Natural killer cell (primary cell): ENCODE data around the gene ARAF. TPM values are rescaled to one million over a fixed set of nuclear protein-coding genes. Genes with fewer than 3 reads are reported as not detected.

Experiments used
- ATAC-seq, 3 donors: fragments of 150-1000 bp in 2 of 3; fragments of 200-7000 bp in 1 of 3; cut with Tn5 transposase; 1 replicate in 1 of 3; 2 replicates in 2 of 3; pipeline ENCODE4 v1.10.0; 2021; ENCODE audit warnings: mild to moderate bottlenecking in 2 of 3, moderate library complexity in 2 of 3
- DNase-seq, 2 donors: peaks; one replicate each; pipeline versions ENCODE4 v3.0.0 to v3.0.0-alpha.2; 2013 to 2021; ENCODE audit warnings: mixed read lengths in 1 of 2
- H3K27ac ChIP-seq: one replicate; pipeline ENCODE4 v1.5.1; 2013; ENCODE audit warnings: mild to moderate bottlenecking, low read length
- H3K27me3 ChIP-seq: one replicate; pipeline ENCODE4 v1.6.1; 2013; ENCODE audit warnings: low read length; ENCODE audit not compliant: control insufficient read depth, insufficient read depth
- H3K36me3 ChIP-seq: one replicate; pipeline ENCODE4 v1.6.1; 2013; ENCODE audit warnings: low read length; ENCODE audit not compliant: control insufficient read depth, insufficient read depth
- H3K4me1 ChIP-seq: one replicate; pipeline ENCODE4 v1.6.1; 2013; ENCODE audit warnings: low read length; ENCODE audit not compliant: control insufficient read depth, insufficient read depth
- H3K4me3 ChIP-seq: one replicate; pipeline ENCODE4 v1.5.1; 2013; ENCODE audit warnings: low read length
- H3K9me3 ChIP-seq: one replicate; pipeline ENCODE4 v1.6.1; 2013; ENCODE audit warnings: low read length; ENCODE audit not compliant: control insufficient read depth, insufficient read depth
- H3K27ac Mint-ChIP-seq, 2 donors: one replicate each; pipeline ENCODE4 v1.8.0; 2022; ENCODE audit warnings: mild to moderate bottlenecking in 2 of 2, mixed read lengths in 2 of 2, moderate library complexity in 1 of 2
- H3K27me3 Mint-ChIP-seq, 2 donors: one replicate each; pipeline ENCODE4 v1.8.0; 2022; ENCODE audit warnings: low read depth in 2 of 2, mixed read lengths in 2 of 2
- H3K36me3 Mint-ChIP-seq: one replicate; pipeline ENCODE4 v1.8.0; 2022; ENCODE audit warnings: mixed read lengths
- H3K4me1 Mint-ChIP-seq, 2 donors: one replicate each; pipeline ENCODE4 v1.8.0; 2022; ENCODE audit warnings: mixed read lengths in 2 of 2
- H3K4me3 Mint-ChIP-seq: one replicate; pipeline ENCODE4 v1.8.0; 2022; ENCODE audit warnings: mild to moderate bottlenecking, moderate library complexity, mixed read lengths
- H3K9me3 Mint-ChIP-seq, 2 donors: one replicate each; pipeline ENCODE4 v1.8.0; 2022; ENCODE audit warnings: mixed read lengths in 2 of 2
- CTCF ChIP-seq: fragments of 200-600 bp; IDR thresholded peaks from one replicate; pipeline ENCODE4 v1.8.0; 2022; ENCODE audit warnings: antibody characterized with exemption
- WGBS: methylation state at CpG from one replicate; pipeline ENCODE4 v1.1.7; 2013; ENCODE audit warnings: missing lambda C conversion rate; ENCODE audit not compliant: insufficient coverage; 5-methylcytosine and 5-hydroxymethylcytosine counted together
- intact Hi-C: fragments of 100-400 bp; cut with micrococcal nuclease; formaldehyde crosslinking; loops from one replicate; pipeline ENCODE4 v1.14.2; 2022
- total RNA-seq, 4 donors: library from RNA; stranded (reverse); fragments of 120-200 nt in 1 of 4; gene quantifications; one replicate each; pipeline versions ENCODE4 v1.2.3 to v1.2.4, GENCODE V29; 2013 to 2022

Gene ARAF
- total RNA-seq, 3 donors from 2014 or later (not counting 1 experiment from before 2014, with no cell fraction given): 162 to 173 (median 169) TPM

GRCh38 chrX:47586043-47586787 is 25.2 kb downstream of the ARAF start:
- H3K27me3 ChIP-seq: no peaks in the 10 kb centered on the region
- DNase-seq (no peak), ATAC-seq (no peak)
- H3K4me1 ChIP-seq: peaks cover 27% of the 10 kb centered on the region
- peaks cover 20 to 38% of the 10 kb centered on the region in 2 donors for H3K4me1 Mint-ChIP-seq
- H3K9me3 Mint-ChIP-seq: no peaks in the 10 kb centered on the region
- no peaks in the 10 kb centered on the region for H3K9me3 ChIP-seq
- no peaks in the 10 kb centered on the region for H3K36me3 ChIP-seq
- no peak overlapping the region for H3K4me3 ChIP-seq
- no peak overlapping the region for H3K27ac Mint-ChIP-seq
- H3K27ac ChIP-seq: no peak overlapping the region
- no peaks in the 10 kb centered on the region for H3K36me3 Mint-ChIP-seq
- H3K4me3 Mint-ChIP-seq: no peak overlapping the region
- intact Hi-C loops: no loop called here
- no peak for TF ChIP-seq CTCF
- H3K27me3 Mint-ChIP-seq: no peaks in the 10 kb centered on the region
- WGBS: 96% methylated on average over 9 of the region's 11 CpGs

DNA sequence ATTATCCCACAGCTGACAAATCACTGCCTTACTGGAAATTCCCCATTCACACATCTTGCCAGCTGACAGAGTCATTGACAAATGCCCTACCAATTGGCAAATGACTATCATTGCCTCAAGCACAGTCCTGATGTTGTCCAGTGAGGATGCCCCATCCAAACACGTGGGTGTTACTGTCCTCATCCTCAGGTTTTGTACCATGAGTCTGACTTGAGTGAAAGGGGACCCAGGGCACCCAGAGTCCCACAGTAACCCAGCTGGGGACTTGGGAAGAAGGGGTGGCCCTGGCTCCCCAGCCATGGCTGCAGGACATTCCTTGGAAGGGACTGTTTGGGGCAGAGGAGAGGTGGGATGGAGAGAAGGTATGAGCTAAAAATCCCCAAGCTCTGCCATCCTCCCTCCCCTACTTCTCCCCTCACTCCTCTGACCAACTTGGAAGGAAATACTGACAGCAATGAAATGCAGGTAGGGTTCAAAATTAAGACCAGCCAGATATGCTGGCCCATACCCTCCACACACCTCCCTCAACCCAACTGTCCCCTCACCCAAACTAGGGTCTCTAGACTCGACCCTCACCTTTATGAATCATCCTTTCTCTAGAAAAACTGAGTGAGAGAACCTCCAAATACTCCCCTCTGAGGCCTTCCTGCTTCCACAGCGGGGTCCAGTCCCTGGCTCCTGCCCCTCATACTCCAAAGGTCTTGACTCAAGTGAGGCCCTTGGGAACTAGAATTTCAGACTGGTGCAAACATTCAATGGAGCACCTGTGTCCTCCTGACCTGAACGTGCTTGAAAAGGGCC is 26.3 kb downstream of the ARAF start:
- H3K27ac ChIP-seq: no peak overlapping the region
- intact Hi-C loops: no loop called here
- no peak for DNase-seq
- H3K4me1 ChIP-seq: peaks cover 17% of the 10 kb centered on the region
- H3K4me3 ChIP-seq: no peak overlapping the region
- H3K27me3 ChIP-seq: no peaks in the 10 kb centered on the region
- no peak overlapping the region for H3K27ac Mint-ChIP-seq
- no peak for ATAC-seq
- H3K36me3 Mint-ChIP-seq: no peaks in the 10 kb centered on the region
- no peaks in the 10 kb centered on the region for H3K9me3 ChIP-seq
- H3K9me3 Mint-ChIP-seq: no peaks in the 10 kb centered on the region
- H3K36me3 ChIP-seq: no peaks in the 10 kb centered on the region
- H3K4me1 Mint-ChIP-seq: peaks cover 10 to 27% of the 10 kb centered on the region in 2 donors
- no peak for TF ChIP-seq CTCF
- H3K27me3 Mint-ChIP-seq: no peaks in the 10 kb centered on the region
- WGBS: 65% methylated on average over 4 of the region's 4 CpGs
- no peak overlapping the region for H3K4me3 Mint-ChIP-seq

DNA sequence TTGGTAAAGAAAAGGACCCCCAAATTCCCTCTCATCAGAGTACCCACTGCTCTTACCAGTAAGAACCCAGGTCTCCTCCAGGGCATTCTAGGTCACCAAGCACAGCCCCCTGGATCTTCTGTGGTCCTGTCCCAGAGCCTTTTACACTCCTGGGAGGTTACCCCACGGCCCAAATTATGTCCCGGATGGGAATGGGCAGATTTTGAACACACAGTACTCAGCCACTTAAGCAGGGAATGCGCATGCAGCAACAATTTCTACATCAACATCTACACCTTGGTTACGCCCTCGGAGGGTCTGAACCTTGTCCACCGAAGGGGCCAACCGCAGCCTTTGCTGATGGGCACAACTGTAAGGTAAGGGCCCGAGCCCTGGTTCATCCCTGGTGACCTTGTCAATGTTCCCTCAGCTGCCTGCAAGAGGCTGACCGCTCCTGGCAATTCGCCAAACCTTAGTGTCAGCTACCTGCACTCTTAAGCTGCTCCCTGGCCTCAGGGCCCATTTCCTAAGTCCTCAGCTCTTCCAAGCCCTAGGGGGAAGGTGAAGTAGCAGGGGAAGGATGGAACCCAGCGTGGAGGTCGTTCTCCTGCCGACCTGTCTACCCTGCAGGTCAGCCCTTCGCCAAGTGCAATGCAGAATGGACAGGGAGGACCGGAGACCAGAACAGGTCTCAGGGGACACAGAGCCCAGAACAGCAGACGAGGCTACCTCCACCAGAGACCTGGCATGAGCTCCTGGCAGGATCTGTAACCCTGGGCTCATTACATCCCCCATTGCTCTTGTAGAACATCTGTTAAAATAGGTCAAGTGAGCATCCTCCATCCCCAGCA is 27.1 kb downstream of the ARAF start:
- H3K27me3 ChIP-seq: no peaks in the 10 kb centered on the region
- Mint-ChIP-seq H3K27ac (no peak overlapping the region), H3K9me3 (no peaks in the 10 kb centered on the region), H3K27me3 (no peaks in the 10 kb centered on the region), H3K4me1 (peaks cover 8 to 18% of the 10 kb centered on the region in 2 donors), H3K4me3 (no peak overlapping the region), H3K36me3 (no peaks in the 10 kb centered on the region)
- no peak overlapping the region for H3K27ac ChIP-seq
- H3K4me1 ChIP-seq: peaks cover 8% of the 10 kb centered on the region
- intact Hi-C loops: no loop called here
- H3K4me3 ChIP-seq: no peak overlapping the region
- TF ChIP-seq CTCF: no peak
- 94% methylated on average over 14 of the region's 16 CpGs for WGBS
- H3K9me3 ChIP-seq: no peaks in the 10 kb centered on the region
- H3K36me3 ChIP-seq: no peaks in the 10 kb centered on the region
- DNase-seq (no peak), ATAC-seq (no peak)
